ENCODE measurements around the gene TRPC4. TPM values are rescaled to one million over a fixed set of nuclear protein-coding genes. Genes with fewer than 3 reads are reported as not detected.
A peak's percentile ranks its signal among the peaks of the same experiment; 100 is the strongest.

The TRPC4 gene
- polyA plus RNA-seq, 1 experiment = 6.2 TPM

- POLR2A ChIA-PET = no interaction called here
- CTCF ChIA-PET = interaction anchor here (0.6 kb wide), 1 partner anchor 616 kb away, joined by 3 read pairs; no protein-coding TSS in a partner anchor
- H3K4me3 ChIP-seq (ENCODE audit: low read depth, low read length) = no peak overlapping the region
- no peaks in the 10 kb centered on the region for H3K36me3 ChIP-seq (ENCODE audit: control insufficient read depth, insufficient read depth, low read length)
- no peak for TF ChIP-seq CTCF (IDR thresholded peaks at IDR 0.05; ENCODE audit: insufficient read depth, low read depth, low read length)
- H3K27me3 ChIP-seq (ENCODE audit: control insufficient read depth, insufficient read depth, low read length) = no peaks in the 10 kb centered on the region
- no peak for DNase-seq (ENCODE audit: low read depth)
These were observed 179.2 kb downstream of the TRPC4 start for GRCh38 chr13:37690361-37690760.

GRCh38 chr13:37686501-37686900 is 183.1 kb downstream of the TRPC4 start:
- Histone ChIP-seq H3K4me3 (ENCODE audit: low read depth, low read length) (no peak overlapping the region), H3K27me3 (ENCODE audit: control insufficient read depth, insufficient read depth, low read length) (no peaks in the 10 kb centered on the region), H3K36me3 (ENCODE audit: control insufficient read depth, insufficient read depth, low read length) (no peaks in the 10 kb centered on the region)
- no peak for TF ChIP-seq CTCF (IDR thresholded peaks at IDR 0.05; ENCODE audit: insufficient read depth, low read depth, low read length)
- POLR2A ChIA-PET = no interaction called here
- CTCF ChIA-PET = no interaction called here
- DNase-seq (ENCODE audit: low read depth) = no peak

GRCh38 chr13:37685206-37685605 is 184.4 kb downstream of the TRPC4 start:
- Histone ChIP-seq H3K4me3 (ENCODE audit: low read depth, low read length) (no peak overlapping the region), H3K36me3 (ENCODE audit: control insufficient read depth, insufficient read depth, low read length) (no peaks in the 10 kb centered on the region; the same call in 1 of the 2 replicates), H3K27me3 (ENCODE audit: control insufficient read depth, insufficient read depth, low read length) (no peaks in the 10 kb centered on the region)
- ChIA-PET CTCF (no interaction called here), POLR2A (no interaction called here)
- no peak for DNase-seq (ENCODE audit: low read depth)
- TF ChIP-seq CTCF (IDR thresholded peaks at IDR 0.05; ENCODE audit: insufficient read depth, low read depth, low read length) = no peak

GRCh38 chr13:37682496-37682895 is 187.1 kb downstream of the TRPC4 start:
- CTCF ChIA-PET = no interaction called here
- no peaks in the 10 kb centered on the region; the same call in 1 of the 2 replicates for H3K36me3 ChIP-seq (ENCODE audit: control insufficient read depth, insufficient read depth, low read length)
- POLR2A ChIA-PET = interaction anchor here (0.7 kb wide), 1 partner anchor 25 kb away, joined by 3 read pairs; no protein-coding TSS in a partner anchor
- no peak for TF ChIP-seq CTCF (IDR thresholded peaks at IDR 0.05; ENCODE audit: insufficient read depth, low read depth, low read length)
- no peaks in the 10 kb centered on the region for H3K27me3 ChIP-seq (ENCODE audit: control insufficient read depth, insufficient read depth, low read length)
- H3K4me3 ChIP-seq (ENCODE audit: low read depth, low read length) = no peak overlapping the region
- no peak for DNase-seq (ENCODE audit: low read depth)

GRCh38 chr13:37681281-37682032 is 188.1 kb downstream of the TRPC4 start:
- ChIA-PET POLR2A (interaction anchor here (0.7 kb wide), 1 partner anchor 65 kb away, joined by 5 read pairs; no protein-coding TSS in a partner anchor), CTCF (interaction anchor here (0.9 to 1.0 kb wide), 2 partner anchors 20 to 41 kb away, joined by 3 read pairs; no protein-coding TSS in a partner anchor)
- no peaks in the 10 kb centered on the region; the same call in 1 of the 2 replicates for H3K36me3 ChIP-seq (ENCODE audit: control insufficient read depth, insufficient read depth, low read length)
- H3K4me3 ChIP-seq (ENCODE audit: low read depth, low read length) = no peak overlapping the region
- H3K27me3 ChIP-seq (ENCODE audit: control insufficient read depth, insufficient read depth, low read length) = no peaks in the 10 kb centered on the region
- no peak for TF ChIP-seq CTCF (IDR thresholded peaks at IDR 0.05; ENCODE audit: insufficient read depth, low read depth, low read length)
- peak; percentile 79 for DNase-seq (ENCODE audit: low read depth)

Measured in BJ (cell line).